Measurements from ENCODE around the gene FAM83F. TPM values are rescaled to one million over a fixed set of nuclear protein-coding genes. Genes with fewer than 3 reads are reported as not detected.

Gene FAM83F
- total RNA-seq, 1 experiment from 2014 or later: 21.0 TPM

DNA sequence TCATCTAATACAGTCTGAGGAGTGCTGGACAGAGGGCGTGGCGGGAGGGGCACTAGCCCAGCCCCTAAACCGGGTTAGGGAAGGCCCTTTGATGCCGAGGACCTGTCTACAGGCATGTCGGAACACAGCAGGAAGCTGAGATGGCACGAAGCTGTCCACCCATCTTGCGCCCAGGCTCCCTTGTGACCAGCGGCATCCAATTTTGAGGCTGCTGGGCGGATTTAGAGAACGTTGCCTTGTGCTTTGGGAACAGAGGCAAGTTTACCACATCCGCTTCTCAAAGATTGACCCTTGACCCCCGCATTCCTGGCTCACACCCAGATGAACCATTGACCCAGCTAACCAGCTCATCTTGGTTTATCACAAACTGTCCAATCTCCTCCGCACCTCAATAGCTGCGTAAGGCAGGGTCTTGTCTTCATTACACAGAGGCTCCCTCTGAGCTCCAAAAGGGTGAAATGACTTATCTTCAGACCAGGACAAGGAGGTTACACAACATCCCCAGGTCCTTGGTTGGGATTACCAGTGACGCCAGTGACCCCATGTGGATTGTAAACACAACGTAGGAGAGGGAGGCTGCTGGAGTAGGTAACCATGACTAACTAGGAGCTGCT, 4.5 kb downstream of the FAM83F start:
- Mint-ChIP-seq H3K36me3 (ENCODE audit: insufficient read depth, unreplicated experiment) (peaks cover 42% of the 10 kb centered on the region), H3K27me3 (ENCODE audit: unreplicated experiment) (no peaks in the 10 kb centered on the region), H3K27ac (ENCODE audit: unreplicated experiment) (peak overlapping the region; percentile 85), H3K4me3 (ENCODE audit: low read depth, unreplicated experiment) (peak overlapping the region; percentile 70), H3K9me3 (ENCODE audit: low read depth, unreplicated experiment) (no peaks in the 10 kb centered on the region), H3K4me1 (ENCODE audit: low read depth, unreplicated experiment) (peaks cover 59% of the 10 kb centered on the region)
- intact Hi-C loops (cut with micrococcal nuclease; ENCODE audit: unreplicated experiment): loop anchor here (5.0 kb wide), 1 partner anchor 52 kb away; no protein-coding TSS in a partner anchor
- TF ChIP-seq, protein P1, sequence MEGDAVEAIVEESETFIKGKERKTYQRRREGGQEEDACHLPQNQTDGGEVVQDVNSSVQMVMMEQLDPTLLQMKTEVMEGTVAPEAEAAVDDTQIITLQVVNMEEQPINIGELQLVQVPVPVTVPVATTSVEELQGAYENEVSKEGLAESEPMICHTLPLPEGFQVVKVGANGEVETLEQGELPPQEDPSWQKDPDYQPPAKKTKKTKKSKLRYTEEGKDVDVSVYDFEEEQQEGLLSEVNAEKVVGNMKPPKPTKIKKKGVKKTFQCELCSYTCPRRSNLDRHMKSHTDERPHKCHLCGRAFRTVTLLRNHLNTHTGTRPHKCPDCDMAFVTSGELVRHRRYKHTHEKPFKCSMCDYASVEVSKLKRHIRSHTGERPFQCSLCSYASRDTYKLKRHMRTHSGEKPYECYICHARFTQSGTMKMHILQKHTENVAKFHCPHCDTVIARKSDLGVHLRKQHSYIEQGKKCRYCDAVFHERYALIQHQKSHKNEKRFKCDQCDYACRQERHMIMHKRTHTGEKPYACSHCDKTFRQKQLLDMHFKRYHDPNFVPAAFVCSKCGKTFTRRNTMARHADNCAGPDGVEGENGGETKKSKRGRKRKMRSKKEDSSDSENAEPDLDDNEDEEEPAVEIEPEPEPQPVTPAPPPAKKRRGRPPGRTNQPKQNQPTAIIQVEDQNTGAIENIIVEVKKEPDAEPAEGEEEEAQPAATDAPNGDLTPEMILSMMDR (IDR thresholded peaks at IDR 0.05; ENCODE audit: unreplicated experiment): no peak
- no TSS peak for BruUV-seq (replicated peaks)
- CTCF ChIA-PET: interaction anchor here (0.7 to 1.2 kb wide), 3 partner anchors 25 to 67 kb away, joined by 3 to 4 read pairs (median 4); no protein-coding TSS in a partner anchor
- peak; percentile 45 for DNase-seq

DNA sequence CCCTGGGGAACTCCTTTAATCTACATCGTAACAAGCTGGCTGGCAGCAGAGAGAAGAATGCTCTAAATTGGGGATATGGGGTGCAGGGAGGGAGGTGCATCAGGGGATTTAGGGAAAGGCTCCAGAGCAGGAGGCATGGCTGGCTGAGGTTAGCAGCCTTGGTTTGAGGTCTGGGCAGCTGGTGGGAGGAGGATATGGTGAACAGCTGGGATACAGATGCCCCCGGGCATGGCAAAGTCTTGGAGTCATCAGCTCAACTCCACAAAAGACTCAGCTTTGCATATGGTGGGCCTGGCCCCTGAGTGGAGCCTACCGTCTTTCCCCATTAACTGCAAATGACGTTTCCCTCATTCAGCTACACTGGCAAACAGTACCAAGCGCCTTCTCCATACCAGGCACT, 5.4 kb downstream of the FAM83F start:
- peaks cover 59% of the 10 kb centered on the region for H3K4me1 Mint-ChIP-seq (ENCODE audit: low read depth, unreplicated experiment)
- no peak for DNase-seq
- no TSS peak for BruUV-seq (replicated peaks)
- H3K27me3 Mint-ChIP-seq (ENCODE audit: unreplicated experiment): no peaks in the 10 kb centered on the region
- H3K27ac Mint-ChIP-seq (ENCODE audit: unreplicated experiment): no peak overlapping the region
- CTCF ChIA-PET: interaction anchor here (0.7 to 1.2 kb wide), 2 partner anchors 24 to 68 kb away, joined by 3 to 4 read pairs; no protein-coding TSS in a partner anchor
- no peak overlapping the region for H3K4me3 Mint-ChIP-seq (ENCODE audit: low read depth, unreplicated experiment)
- TF ChIP-seq, protein P1 (IDR thresholded peaks at IDR 0.05; ENCODE audit: unreplicated experiment): no peak
- no peaks in the 10 kb centered on the region for H3K9me3 Mint-ChIP-seq (ENCODE audit: low read depth, unreplicated experiment)
- H3K36me3 Mint-ChIP-seq (ENCODE audit: insufficient read depth, unreplicated experiment): peaks cover 42% of the 10 kb centered on the region
- intact Hi-C loops (cut with micrococcal nuclease; ENCODE audit: unreplicated experiment): no loop called here

DNA sequence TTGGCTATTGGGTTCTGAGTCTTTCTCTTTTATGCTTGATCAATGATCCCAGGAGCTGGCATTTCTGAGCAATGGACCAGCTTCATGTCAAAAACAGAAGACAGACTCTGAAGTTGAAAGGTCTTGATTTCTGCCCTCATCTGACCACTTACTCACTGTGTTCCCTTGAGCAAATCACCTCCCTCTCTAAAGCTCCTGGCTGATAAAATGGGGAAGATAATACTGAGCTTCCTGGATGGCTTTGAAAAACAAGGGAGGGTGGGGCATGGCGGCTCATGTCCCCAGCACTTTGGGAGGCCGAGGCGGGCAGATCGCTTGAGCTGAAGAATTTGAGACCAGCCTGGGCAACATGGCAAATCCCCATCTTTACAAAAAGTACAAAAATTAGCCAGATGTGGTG, 6.4 kb downstream of the FAM83F start:
- TF ChIP-seq, protein P1 (IDR thresholded peaks at IDR 0.05; ENCODE audit: unreplicated experiment): no peak
- no peak overlapping the region for H3K4me3 Mint-ChIP-seq (ENCODE audit: low read depth, unreplicated experiment)

DNA sequence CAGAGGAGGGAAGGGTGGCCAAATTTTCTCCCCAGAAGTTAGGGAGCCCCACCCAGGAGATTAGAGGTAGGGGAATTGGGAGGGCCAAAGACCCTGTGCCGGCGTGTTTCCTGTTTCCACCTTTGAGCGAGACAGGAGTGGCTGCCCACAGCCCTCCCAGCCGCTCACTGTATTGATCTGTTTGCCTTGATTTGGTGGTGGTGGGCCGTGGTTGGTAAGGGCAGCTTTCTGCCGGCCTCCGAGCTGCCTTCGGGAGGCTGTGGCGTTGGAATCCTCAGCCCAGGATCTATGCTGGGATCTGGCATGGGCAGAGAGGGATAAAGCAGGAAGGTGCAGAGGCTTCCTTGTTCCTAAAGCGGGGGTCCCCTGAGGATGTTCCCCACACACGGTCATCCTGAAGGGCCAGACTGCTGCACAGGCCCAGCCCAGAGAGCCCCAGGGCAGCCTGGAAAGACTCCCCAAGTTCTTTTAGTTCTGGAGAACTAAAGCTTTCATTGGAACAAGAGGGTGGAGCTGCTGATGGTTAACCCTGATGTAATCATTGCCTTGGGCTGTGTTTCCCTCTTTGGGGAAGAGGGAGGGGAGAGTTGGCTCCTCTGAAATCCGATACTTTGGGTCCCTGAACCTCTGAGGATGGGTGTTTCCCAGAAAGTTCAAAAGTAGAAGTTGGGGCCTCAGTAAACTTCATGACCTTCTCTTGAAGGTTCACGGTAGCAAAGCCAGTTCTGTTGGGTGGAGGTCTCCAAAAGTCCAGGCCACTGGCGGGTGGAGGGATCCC, 7.2 kb downstream of the FAM83F start:
- intact Hi-C loops (cut with micrococcal nuclease; ENCODE audit: unreplicated experiment): no loop called here
- peaks cover 45% of the 10 kb centered on the region for H3K4me1 Mint-ChIP-seq (ENCODE audit: low read depth, unreplicated experiment)
- H3K27me3 Mint-ChIP-seq (ENCODE audit: unreplicated experiment): no peaks in the 10 kb centered on the region
- H3K4me3 Mint-ChIP-seq (ENCODE audit: low read depth, unreplicated experiment): no peak overlapping the region
- BruUV-seq (replicated peaks): no TSS peak
- TF ChIP-seq, protein P1 (IDR thresholded peaks at IDR 0.05; ENCODE audit: unreplicated experiment): no peak
- H3K27ac Mint-ChIP-seq (ENCODE audit: unreplicated experiment): no peak overlapping the region
- H3K36me3 Mint-ChIP-seq (ENCODE audit: insufficient read depth, unreplicated experiment): peaks cover 28% of the 10 kb centered on the region
- no peak for DNase-seq
- H3K9me3 Mint-ChIP-seq (ENCODE audit: low read depth, unreplicated experiment): no peaks in the 10 kb centered on the region
- CTCF ChIA-PET: interaction anchor here (1.4 kb wide), 1 partner anchor 23 kb away, joined by 3 read pairs; no protein-coding TSS in a partner anchor

More for the DNA sequence above, 6.4 kb downstream of the FAM83F start:
- Mint-ChIP-seq H3K4me1 (ENCODE audit: low read depth, unreplicated experiment) (peaks cover 54% of the 10 kb centered on the region), H3K36me3 (ENCODE audit: insufficient read depth, unreplicated experiment) (peaks cover 35% of the 10 kb centered on the region), H3K27me3 (ENCODE audit: unreplicated experiment) (no peaks in the 10 kb centered on the region), H3K27ac (ENCODE audit: unreplicated experiment) (no peak overlapping the region), H3K9me3 (ENCODE audit: low read depth, unreplicated experiment) (no peaks in the 10 kb centered on the region)
- intact Hi-C loops (cut with micrococcal nuclease; ENCODE audit: unreplicated experiment): no loop called here
- CTCF ChIA-PET: interaction anchor here (1.4 kb wide), 1 partner anchor 24 kb away, joined by 3 read pairs; no protein-coding TSS in a partner anchor
- DNase-seq: no peak
- no TSS peak for BruUV-seq (replicated peaks)

All from Calu3 (cell line).